H1 (cell line): Measurements from ENCODE around the gene KCNQ1.

Experiments used
- CTBP2 ChIP-seq: IDR thresholded peaks from 2 replicates; pipeline ENCODE4 v1.7.0; 2011; ENCODE audit warnings: borderline replicate concordance, mild to moderate bottlenecking, moderate library complexity, mixed read lengths, low read length; ENCODE audit not compliant: insufficient read depth, insufficient read length
- CTCF ChIP-seq, 3 experiments: IDR thresholded peaks; 1 replicate in 2 of 3; 2 replicates in 1 of 3; pipeline versions ENCODE4 v1.5.1 to v1.6.1; 2011; ENCODE audit warnings: low read length in 3 of 3, mild to moderate bottlenecking in 3 of 3, inconsistent platforms in 2 of 3, low read depth in 1 of 3, moderate library complexity in 1 of 3; ENCODE audit not compliant: insufficient read depth in 1 of 3; ENCODE audit errors: control extremely low read depth in 1 of 3
- MAX ChIP-seq: IDR thresholded peaks from 2 replicates; pipeline ENCODE4 v1.6.1; 2012; ENCODE audit warnings: inconsistent platforms
- POLR2A ChIP-seq, 2 experiments: IDR thresholded peaks; 1 replicate in 1 of 2; 2 replicates in 1 of 2; pipeline ENCODE4 v1.6.1; 2011; ENCODE audit warnings: low read depth in 2 of 2, low read length in 2 of 2, mild to moderate bottlenecking in 2 of 2; ENCODE audit errors: control extremely low read depth in 1 of 2
- TAF1 ChIP-seq: IDR thresholded peaks from 2 replicates; pipeline ENCODE4 v1.6.1; 2011; ENCODE audit warnings: mild to moderate bottlenecking, low read depth, low read length
- USF2 ChIP-seq: IDR thresholded peaks from 2 replicates; pipeline ENCODE4 v1.6.1; 2011; ENCODE audit warnings: low read length, improper control_type of control experiment

- TF ChIP-seq TAF1 (no peak), USF2 (no peak), POLR2A (IDR thresholded peaks at IDR 0.05; ENCODE audit: control extremely low read depth in 1 of 2, low read depth in 2 of 2, low read length in 2 of 2) (no peak), CTBP2 (no peak), CTCF (IDR thresholded peaks at IDR 0.05; ENCODE audit: control extremely low read depth in 1 of 3, insufficient read depth in 1 of 3, low read depth in 1 of 3, low read length in 3 of 3) (no peak), MAX (no peak)
Observed at GRCh38 chr11:2766166-2766565, 321.4 kb downstream of the KCNQ1 start.
